OCI-LY3 (cell line): ENCODE results near the gene RETN.

Source experiments
- CTCF ChIP-seq: fragments of 200-600, 300-600 bp; sonication (generic); IDR thresholded peaks from 2 replicates; pipeline ENCODE4 v1.5.1; 2014; ENCODE audit warnings: antibody characterized with exemption, low read length, low read depth
- EZH2phosphoT487 ChIP-seq: fragments of 200-600 bp; shearing (Covaris generic); IDR thresholded peaks from 2 replicates; pipeline ENCODE4 v1.6.1; 2018; ENCODE audit warnings: antibody characterized with exemption, mixed run types, low read depth

GRCh38 chr19:7716762-7717161, 47.9 kb downstream of the RETN start:
- TF ChIP-seq CTCF (no peak), EZH2phosphoT487 (no peak)
